Neuronal stem cell (in vitro differentiated cells): ENCODE results near the gene GMPPB. TPM values are rescaled to one million over a fixed set of nuclear protein-coding genes. Genes with fewer than 3 reads are reported as not detected.

ENCODE experiments used
- DNase-seq: peaks from one replicate; pipeline ENCODE4 v3.0.0-alpha.2; 2013; ENCODE audit warnings: low spot score
- H2AFZ ChIP-seq: one replicate; pipeline ENCODE4 v1.6.1; 2013; ENCODE audit warnings: mild to moderate bottlenecking, low read length, inconsistent platforms
- H2AK5ac ChIP-seq: 2 replicates; pipeline ENCODE4 v1.6.1; 2013; ENCODE audit warnings: low read depth, mild to moderate bottlenecking, inconsistent platforms, low read length, moderate library complexity, mixed read lengths
- H2BK120ac ChIP-seq: 2 replicates; pipeline ENCODE4 v1.6.1; 2013; ENCODE audit warnings: low read depth, mild to moderate bottlenecking, inconsistent platforms, low read length, moderate library complexity, mixed read lengths
- H2BK12ac ChIP-seq: one replicate; pipeline ENCODE4 v1.6.1; 2013; ENCODE audit warnings: low read length, inconsistent platforms
- H2BK15ac ChIP-seq: 2 replicates; pipeline ENCODE4 v1.6.1; 2013; ENCODE audit warnings: mild to moderate bottlenecking, low read length, inconsistent platforms, mixed read lengths
- H2BK5ac ChIP-seq: one replicate; pipeline ENCODE4 v1.6.1; 2013; ENCODE audit warnings: inconsistent platforms, mild to moderate bottlenecking, low read length, moderate library complexity
- H3K14ac ChIP-seq: one replicate; pipeline ENCODE4 v1.6.1; 2013; ENCODE audit warnings: low read length, inconsistent platforms
- H3K18ac ChIP-seq: 2 replicates; pipeline ENCODE4 v1.6.1; 2013; ENCODE audit warnings: low read length, inconsistent platforms
- H3K23ac ChIP-seq: 2 replicates; pipeline ENCODE4 v1.6.1; 2013; ENCODE audit warnings: low read depth, mild to moderate bottlenecking, mixed read lengths, low read length, inconsistent platforms; ENCODE audit not compliant: poor library complexity
- H3K27ac ChIP-seq: replicated peaks from 3 replicates; pipeline ENCODE4 v1.5.1; 2013; ENCODE audit warnings: low read length, inconsistent platforms
- H3K27me3 ChIP-seq, 3 experiments: 2 replicates each; pipeline ENCODE4 v1.6.1; 2013; ENCODE audit warnings: low read length in 3 of 3, mild to moderate bottlenecking in 2 of 3, inconsistent platforms in 1 of 3, low read depth in 1 of 3, mixed read lengths in 1 of 3, moderate library complexity in 1 of 3; ENCODE audit not compliant: control insufficient read depth in 3 of 3, insufficient read depth in 3 of 3
- H3K36me3 ChIP-seq, 2 donors: replicated peaks in 1 of 2; 2 replicates each; pipeline ENCODE4 v1.6.1; 2013; ENCODE audit warnings: low read length in 2 of 2; ENCODE audit not compliant: control insufficient read depth in 2 of 2, insufficient read depth in 2 of 2
- H3K4ac ChIP-seq: 2 replicates; pipeline ENCODE4 v1.6.1; 2013; ENCODE audit warnings: inconsistent platforms, mild to moderate bottlenecking, low read length, moderate library complexity
- H3K4me1 ChIP-seq, 2 donors: 1 replicate in 1 of 2; 2 replicates in 1 of 2; pipeline ENCODE4 v1.6.1; 2013; ENCODE audit warnings: low read length in 2 of 2, low read depth in 1 of 2; ENCODE audit not compliant: control insufficient read depth in 2 of 2, insufficient read depth in 1 of 2
- H3K4me2 ChIP-seq: one replicate; pipeline ENCODE4 v1.6.1; 2013; ENCODE audit warnings: mild to moderate bottlenecking, low read length, inconsistent platforms; ENCODE audit not compliant: insufficient read depth, poor library complexity, severe bottlenecking
- H3K4me3 ChIP-seq, 2 donors: 2 replicates each; pipeline ENCODE4 v1.5.1; 2013; ENCODE audit warnings: low read length in 2 of 2, mild to moderate bottlenecking in 2 of 2, inconsistent platforms in 1 of 2, moderate library complexity in 1 of 2
- H3K79me1 ChIP-seq: one replicate; pipeline ENCODE4 v1.6.1; 2013; ENCODE audit warnings: low read depth, mild to moderate bottlenecking, inconsistent platforms, low read length, moderate library complexity
- H3K9ac ChIP-seq: one replicate; pipeline ENCODE4 v1.6.1; 2013; ENCODE audit warnings: mild to moderate bottlenecking, low read depth, low read length, inconsistent platforms; ENCODE audit not compliant: poor library complexity
- H3K9me3 ChIP-seq, 2 donors: replicated peaks in 1 of 2; 2 replicates each; pipeline versions ENCODE3 to v1.6.1; 2013; ENCODE audit warnings: low read length in 2 of 2, mild to moderate bottlenecking in 2 of 2, inconsistent platforms in 1 of 2, low read depth in 1 of 2, mixed read lengths in 1 of 2, moderate library complexity in 1 of 2; ENCODE audit not compliant: control insufficient read depth in 2 of 2, insufficient read depth in 1 of 2
- H4K8ac ChIP-seq: one replicate; pipeline ENCODE4 v1.6.1; 2013; ENCODE audit warnings: low read depth, mild to moderate bottlenecking, inconsistent platforms, low read length, moderate library complexity
- H4K91ac ChIP-seq: one replicate; pipeline ENCODE4 v1.6.1; 2013; ENCODE audit warnings: low read length, low read depth, mild to moderate bottlenecking, inconsistent platforms; ENCODE audit not compliant: poor library complexity
- WGBS, 2 donors: extraction: QIAGEN DNeasy Blood & Tissue Kit; methylation state at CpG; one replicate each; pipeline ENCODE4 v1.1.7; 2013; ENCODE audit warnings: missing lambda C conversion rate in 2 of 2, mixed read lengths in 1 of 2; ENCODE audit not compliant: insufficient read length in 2 of 2, insufficient replicate concordance in 1 of 2; ENCODE audit errors: extremely low coverage in 2 of 2; 5-methylcytosine and 5-hydroxymethylcytosine counted together
- polyA plus RNA-seq, 2 experiments: library from polyadenylated mRNA; stranded (reverse); fragments of 200-250 nt; gene quantifications; one replicate each; pipeline ENCODE4 v1.2.3, GENCODE V29; 2013

GMPPB gene
- polyA plus RNA-seq (2013, experiment 1 of 2), result 7.4 TPM
- polyA plus RNA-seq (2013, experiment 2 of 2), result 7.4 TPM

DNA sequence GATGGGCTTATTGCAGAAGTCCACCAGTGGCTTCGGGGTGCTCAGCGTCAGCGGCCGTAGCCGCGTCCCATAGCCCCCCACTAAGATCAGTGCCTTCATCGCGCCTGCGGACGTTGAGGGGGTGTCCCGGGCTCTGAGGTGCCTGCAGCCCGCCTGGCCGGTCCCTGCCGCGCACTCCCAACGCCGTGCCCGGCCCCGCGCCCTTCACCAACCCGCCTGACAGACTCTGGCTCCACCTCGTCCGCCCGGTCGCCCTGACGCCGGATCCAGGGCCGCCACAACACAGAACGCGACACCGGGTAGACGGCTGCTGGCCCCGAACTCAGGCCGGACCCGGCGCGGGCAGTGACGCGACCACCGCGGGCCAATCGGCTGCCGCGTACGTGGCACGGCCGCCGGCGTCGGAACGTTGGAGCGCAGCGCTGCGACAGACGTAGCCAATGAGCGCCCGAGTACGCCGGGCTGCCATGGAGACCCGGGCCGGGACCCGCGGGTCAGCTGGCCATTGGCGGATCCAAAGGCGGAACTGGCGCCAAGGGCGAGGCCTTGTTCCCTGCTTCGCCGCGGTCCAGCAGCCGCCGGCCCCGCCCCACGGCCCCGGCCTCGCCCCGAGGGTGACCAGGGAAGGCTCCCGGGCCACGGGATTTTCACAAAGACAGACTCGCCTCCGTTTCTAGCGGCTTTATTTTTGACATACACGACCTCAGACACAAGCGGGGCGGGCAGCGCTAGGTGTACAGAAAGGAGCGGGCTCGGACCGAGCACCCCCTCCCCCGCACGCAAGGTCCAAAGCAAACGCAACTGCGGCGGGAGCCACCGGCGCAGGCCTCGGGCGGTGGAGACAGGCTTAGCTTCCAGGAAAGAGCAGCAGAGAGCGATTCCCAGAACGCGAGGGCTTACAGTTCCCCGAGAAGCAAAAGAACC is at the start of gene GMPPB:
TSS of gene GMPPB (minus strand) at position 324 of the 924 bp plus-strand sequence. CDS start at position 99, 225 bp downstream.
- peaks cover 0 to 1% (median 0%) of the 10 kb centered on the region in 3 experiments for H3K27me3 ChIP-seq
- no peak within 1 kb of the TSS for H2BK120ac ChIP-seq
- peaks cover 12 to 14% of the 10 kb centered on the region in 2 donors for H3K4me1 ChIP-seq
- no peaks in the 10 kb centered on the region for H3K9me3 ChIP-seq
- peak within 1 kb of the TSS; percentile 89 for H4K8ac ChIP-seq
- no peak within 1 kb of the TSS for H2BK15ac ChIP-seq
- peak within 1 kb of the TSS; percentile 80 to 97 for H3K4me3 ChIP-seq
- H3K4ac ChIP-seq, result no peak within 1 kb of the TSS
- H2BK12ac ChIP-seq, result no peak within 1 kb of the TSS
- peak within 1 kb of the TSS; percentile 96 for H3K9ac ChIP-seq
- no CpG with 5 or more reads among the region's 102 CpGs for WGBS, 2 donors
- peak within 1 kb of the TSS; percentile 57 for H3K14ac ChIP-seq
- H2AFZ ChIP-seq, result peak within 1 kb of the TSS; percentile 93
- peaks cover 27% of the 10 kb centered on the region for H3K79me1 ChIP-seq
- H2AK5ac ChIP-seq, result peak within 1 kb of the TSS; percentile 96
- DNase-seq, result peak; percentile 94
- peaks cover 45 to 75% of the 10 kb centered on the region in 2 donors for H3K36me3 ChIP-seq
- H3K27ac ChIP-seq, result peak within 1 kb of the TSS; percentile 75
- H3K23ac ChIP-seq, result peak within 1 kb of the TSS; percentile 98
- H3K18ac ChIP-seq, result peak within 1 kb of the TSS; percentile 92
- H4K91ac ChIP-seq, result no peak within 1 kb of the TSS
- H2BK5ac ChIP-seq, result peak within 1 kb of the TSS; percentile 19
- H3K4me2 ChIP-seq, result peak within 1 kb of the TSS; percentile 90

GRCh38 chr3:49772703-49773102 is 49.0 kb upstream of the GMPPB start:
- no peak for DNase-seq
- Histone ChIP-seq H4K91ac (no peak overlapping the region), H2BK12ac (no peak overlapping the region), H3K9ac (no peak overlapping the region), H3K79me1 (peaks cover 3% of the 10 kb centered on the region), H3K27ac (no peak overlapping the region), H3K4me2 (no peak overlapping the region), H2AK5ac (no peak overlapping the region), H2BK15ac (no peak overlapping the region), H2AFZ (no peak overlapping the region), H3K36me3 (peaks cover 2 to 54% of the 10 kb centered on the region in 2 donors), H3K14ac (no peak overlapping the region), H3K4ac (no peak overlapping the region), H4K8ac (no peak overlapping the region), H3K4me1 (no peaks in the 10 kb centered on the region), H3K18ac (no peak overlapping the region), H3K9me3 (no peaks in the 10 kb centered on the region), H3K27me3 (no peaks in the 10 kb centered on the region), H3K23ac (no peak overlapping the region), H3K4me3 (no peak overlapping the region), H2BK120ac (no peak overlapping the region), H2BK5ac (no peak overlapping the region)
- no CpG with 5 or more reads among the region's 2 CpGs for WGBS, 2 donors

GRCh38 chr3:49771340-49771938 is 47.7 kb upstream of the GMPPB start:
- H3K27ac ChIP-seq, result no peak overlapping the region
- no peak overlapping the region for H3K18ac ChIP-seq
- H3K79me1 ChIP-seq, result peaks cover 3% of the 10 kb centered on the region
- H3K9ac ChIP-seq, result no peak overlapping the region
- no peak overlapping the region for H4K8ac ChIP-seq
- no peak overlapping the region for H2BK12ac ChIP-seq
- no peak overlapping the region for H3K4me2 ChIP-seq
- H3K27me3 ChIP-seq, result no peaks in the 10 kb centered on the region
- no peak overlapping the region for H3K14ac ChIP-seq
- WGBS, 2 donors, result no CpG with 5 or more reads among the region's 1 CpG
- DNase-seq, result no peak
- no peak overlapping the region for H2AK5ac ChIP-seq
- H2BK120ac ChIP-seq, result no peak overlapping the region
- no peaks in the 10 kb centered on the region for H3K9me3 ChIP-seq
- H3K4me3 ChIP-seq, result no peak overlapping the region
- no peak overlapping the region for H2BK5ac ChIP-seq
- H3K4ac ChIP-seq, result no peak overlapping the region
- no peak overlapping the region for H2BK15ac ChIP-seq
- no peak overlapping the region for H3K23ac ChIP-seq
- no peak overlapping the region for H4K91ac ChIP-seq
- H3K4me1 ChIP-seq, result no peaks in the 10 kb centered on the region
- peaks cover 2 to 47% of the 10 kb centered on the region in 2 donors for H3K36me3 ChIP-seq
- H2AFZ ChIP-seq, result no peak overlapping the region

- no peak overlapping the region for H3K18ac ChIP-seq
- H2AFZ ChIP-seq, result no peak overlapping the region
- no peak overlapping the region for H3K4me2 ChIP-seq
- no peak overlapping the region for H2AK5ac ChIP-seq
- no peaks in the 10 kb centered on the region for H3K27me3 ChIP-seq
- H4K8ac ChIP-seq, result no peak overlapping the region
- H3K23ac ChIP-seq, result no peak overlapping the region
- H3K9ac ChIP-seq, result no peak overlapping the region
- no peak overlapping the region for H3K4ac ChIP-seq
- no peak overlapping the region for H2BK12ac ChIP-seq
- no peak overlapping the region for H3K14ac ChIP-seq
- H3K9me3 ChIP-seq, result peaks cover 0 to 2% of the 10 kb centered on the region in 2 donors
- no peak overlapping the region for H3K4me3 ChIP-seq
- H3K79me1 ChIP-seq, result peaks cover 3% of the 10 kb centered on the region
- H2BK120ac ChIP-seq, result no peak overlapping the region
- H2BK15ac ChIP-seq, result no peak overlapping the region
- H3K36me3 ChIP-seq, result peaks cover 0 to 37% of the 10 kb centered on the region in 2 donors
- no peak overlapping the region for H4K91ac ChIP-seq
- no peak overlapping the region for H2BK5ac ChIP-seq
- DNase-seq, result no peak
- no peak overlapping the region for H3K27ac ChIP-seq
- H3K4me1 ChIP-seq, result no peaks in the 10 kb centered on the region
These were observed 46.2 kb upstream of the GMPPB start for GRCh38 chr3:49769926-49770325.
